Prostate gland (tissue), 2 donors: ENCODE data around the gene TAF1L.

Experiments
- CTCF ChIP-seq, 4 experiments: fragments of 200-600 bp in 2 of 4; fragments of 450-650 bp in 2 of 4; sonication (generic) in 2 of 4; IDR thresholded peaks; 1 replicate in 3 of 4; 2 replicates in 1 of 4; pipeline ENCODE4 v1.5.1; 2016 to 2019; ENCODE audit warnings: antibody characterized with exemption in 4 of 4, mild to moderate bottlenecking in 2 of 4, moderate library complexity in 2 of 4
- POLR2A ChIP-seq: fragments of 450-650 bp; IDR thresholded peaks from one replicate; pipeline ENCODE4 v1.6.1; 2016; ENCODE audit warnings: antibody characterized with exemption, mild to moderate bottlenecking
- POLR2AphosphoS5 ChIP-seq: sonication (generic); formaldehyde crosslinking; IDR thresholded peaks from one replicate; pipeline ENCODE4 v1.6.1; 2017; ENCODE audit warnings: antibody characterized with exemption

- TF ChIP-seq CTCF (IDR thresholded peaks at IDR 0.05) (no peak), POLR2A (no peak), POLR2AphosphoS5 (no peak)
Measured at GRCh38 chr9:32590898-32591297, 44.6 kb downstream of the TAF1L start.
